Lower leg skin (tissue), 3 donors: Measurements from ENCODE around the gene TOP1.

Source experiments
- CTCF ChIP-seq, 3 donors: fragments of 450-650 bp; IDR thresholded peaks; one replicate each; pipeline ENCODE4 v1.5.1; 2016; ENCODE audit warnings: antibody characterized with exemption in 3 of 3, mild to moderate bottlenecking in 3 of 3, moderate library complexity in 2 of 3
- POLR2A ChIP-seq, 2 donors: fragments of 450-650 bp; IDR thresholded peaks; one replicate each; pipeline ENCODE4 v1.6.1; 2016 to 2017; ENCODE audit warnings: antibody characterized with exemption in 2 of 2, mild to moderate bottlenecking in 1 of 2, moderate library complexity in 1 of 2

DNA sequence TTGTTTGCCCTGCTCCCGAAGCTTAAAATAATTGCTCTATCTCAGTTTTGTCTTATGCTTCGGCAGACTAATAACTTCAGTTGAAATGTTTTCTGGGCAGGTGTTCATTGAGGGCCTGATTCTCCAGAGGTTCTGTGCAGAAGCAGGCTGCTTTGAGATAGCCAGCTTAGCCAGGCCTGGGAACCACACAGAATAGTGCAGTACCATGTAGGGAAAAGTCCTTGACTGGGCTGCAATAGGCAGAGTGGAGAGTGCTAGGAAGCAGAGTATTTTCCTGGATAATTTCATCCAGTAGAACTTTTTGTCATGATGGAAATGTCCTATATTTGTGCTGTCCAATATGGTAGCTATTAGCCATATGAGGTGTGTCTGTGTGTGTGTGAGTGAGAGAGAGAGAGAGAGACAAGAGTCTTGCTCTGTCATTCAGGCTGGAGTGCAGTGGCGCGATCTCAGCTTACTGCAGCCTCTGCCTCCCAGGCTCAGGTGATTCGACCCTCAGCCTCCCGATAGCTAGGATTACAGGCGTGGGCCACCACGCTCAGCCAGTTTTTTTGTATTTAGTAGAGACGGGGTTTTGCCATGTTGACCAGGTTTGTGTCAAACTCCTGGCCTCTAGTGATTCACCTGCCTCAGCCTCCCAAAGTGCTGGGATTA, 15.9 kb downstream of the TOP1 start:
- TF ChIP-seq POLR2A (IDR thresholded peaks at IDR 0.05) (no peak), CTCF (IDR thresholded peaks at IDR 0.05) (no peak)
